Measurements from ENCODE around the gene GAS6.
"Not testable (repeated sequence)": the region's sequence is repeated elsewhere in the genome, so short reads cannot be mapped to it uniquely, and the experiment has no call there.

Gene GAS6

DNA sequence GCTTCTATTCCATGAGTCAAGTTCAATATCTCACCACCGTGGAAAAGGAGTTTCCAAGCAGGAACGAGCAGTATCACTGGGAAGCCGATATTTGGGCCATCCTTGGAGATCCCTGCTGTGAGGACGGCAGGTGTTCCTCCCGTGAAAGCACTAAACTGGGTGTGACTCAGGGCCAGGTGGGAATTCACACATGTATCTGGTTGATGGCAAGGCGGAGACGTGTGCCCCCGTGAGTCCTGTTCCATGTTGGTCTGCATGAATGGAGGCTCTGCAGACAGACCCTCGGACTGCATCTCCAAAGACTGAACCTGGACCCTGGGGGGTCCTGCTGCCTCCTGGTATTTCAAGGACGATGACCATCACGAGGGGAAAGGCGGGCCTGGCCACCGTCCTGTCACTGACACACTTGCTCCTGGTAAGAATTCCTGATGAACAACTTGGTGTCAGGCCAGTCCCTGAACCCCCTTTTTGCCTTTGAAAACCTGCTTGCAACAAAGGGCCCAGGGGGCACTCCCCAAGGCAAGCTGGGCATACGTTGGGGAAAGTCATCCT lies 22.8 kb upstream of the GAS6 start:
- no peak for DNase-seq

- no peak for DNase-seq
These were observed 20.9 kb upstream of the GAS6 start for GRCh38 chr13:113884821-113885220.

GRCh38 chr13:113883921-113884804 lies 20.3 kb upstream of the GAS6 start:
- no peak for DNase-seq

GRCh38 chr13:113883314-113883811 lies 19.5 kb upstream of the GAS6 start:
- DNase-seq, result no peak

- no peak for DNase-seq
These were observed 18.8 kb upstream of the GAS6 start for GRCh38 chr13:113882716-113883115.

GRCh38 chr13:113882267-113882630 lies 18.4 kb upstream of the GAS6 start:
- no peak for DNase-seq

- DNase-seq, result no peak
These were observed 17.9 kb upstream of the GAS6 start for GRCh38 chr13:113881614-113882266.

DNA sequence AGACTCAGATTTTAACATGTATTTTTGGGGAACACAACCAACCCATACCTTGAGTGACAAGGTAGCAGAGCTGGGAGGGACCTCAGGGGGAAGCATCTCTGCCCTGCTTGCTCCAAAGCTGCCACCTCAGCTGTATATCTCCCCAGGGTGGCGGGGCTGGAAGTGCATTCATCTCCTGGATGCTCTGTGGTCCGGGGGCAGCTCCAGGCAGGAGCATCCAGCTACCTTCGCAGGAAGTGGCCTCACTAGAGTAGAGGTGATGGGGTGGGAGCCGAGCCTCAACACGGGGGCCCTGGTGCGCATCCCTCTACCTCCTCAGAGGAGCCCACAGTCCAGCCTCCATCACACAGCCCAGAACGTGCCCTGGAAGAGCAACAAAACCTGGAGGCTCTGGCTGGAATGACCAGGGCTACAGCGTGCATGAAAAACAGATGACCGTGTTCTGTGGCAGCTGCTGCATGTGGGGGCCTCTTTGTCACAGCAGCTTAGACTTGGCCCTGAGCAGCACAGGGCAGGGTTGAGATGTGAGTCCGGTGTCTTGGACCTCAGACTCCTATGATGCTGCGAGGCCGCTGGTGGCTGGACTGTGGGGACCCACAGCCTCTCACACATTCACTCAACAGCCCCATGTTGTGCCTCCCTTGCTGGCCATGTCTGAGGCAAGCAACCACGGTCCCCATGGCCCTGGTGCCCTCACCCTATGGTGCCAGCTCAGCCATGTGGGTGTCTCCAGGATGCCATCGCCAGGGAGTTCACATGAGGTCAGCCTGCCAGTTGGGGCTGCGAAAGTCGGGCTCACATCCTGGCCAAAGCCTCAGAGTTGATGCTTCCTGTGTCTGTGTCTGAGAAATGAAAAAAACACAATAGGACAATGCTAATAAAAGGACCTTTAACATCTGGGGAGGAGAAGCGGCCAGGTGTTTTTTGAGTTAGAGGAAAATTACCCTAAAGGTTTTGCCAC lies 17.1 kb upstream of the GAS6 start:
- no peak for DNase-seq

DNA sequence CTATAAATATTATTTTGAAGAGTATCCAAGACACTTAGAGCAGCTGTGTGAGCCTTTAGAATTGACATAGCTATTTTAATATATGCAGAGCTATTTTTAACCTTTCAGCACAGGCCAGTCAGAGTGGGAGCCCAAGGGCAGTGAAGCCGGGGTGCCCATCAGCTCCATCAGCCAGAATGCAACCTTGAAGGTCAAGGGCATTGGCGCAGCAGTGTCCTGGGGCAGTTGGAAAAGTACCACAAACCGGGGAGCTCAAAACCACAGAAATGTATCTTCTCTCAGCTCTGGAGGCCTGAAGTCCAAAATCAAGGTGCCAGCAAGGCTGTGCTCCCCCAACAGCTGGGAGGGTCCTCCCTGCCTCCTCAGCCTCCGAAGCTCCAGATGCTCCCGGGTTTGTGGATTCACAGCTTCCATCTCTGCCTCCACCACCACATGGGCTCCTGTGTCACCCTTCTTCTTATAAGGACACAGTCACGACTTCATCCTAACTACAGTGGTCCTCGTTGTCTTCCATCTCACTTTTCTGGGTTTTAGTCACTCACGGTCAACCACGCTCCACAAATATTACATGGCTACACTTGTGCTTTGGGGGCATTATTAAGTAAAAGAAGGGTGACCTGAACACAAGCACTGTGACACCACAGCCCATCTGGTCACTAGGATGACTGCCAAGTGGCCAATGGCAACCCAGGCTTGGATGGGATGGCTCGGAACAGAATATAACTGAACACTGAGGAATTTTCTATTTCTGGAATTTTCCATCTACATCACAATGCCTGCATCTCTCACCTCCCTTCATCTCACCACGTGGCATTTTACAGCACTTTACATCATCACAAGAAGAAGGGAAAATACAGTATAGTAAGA lies 15.9 kb upstream of the GAS6 start:
- DNase-seq, result no peak

GRCh38 chr13:113879017-113879416 lies 15.1 kb upstream of the GAS6 start:
- DNase-seq, result no peak

DNA sequence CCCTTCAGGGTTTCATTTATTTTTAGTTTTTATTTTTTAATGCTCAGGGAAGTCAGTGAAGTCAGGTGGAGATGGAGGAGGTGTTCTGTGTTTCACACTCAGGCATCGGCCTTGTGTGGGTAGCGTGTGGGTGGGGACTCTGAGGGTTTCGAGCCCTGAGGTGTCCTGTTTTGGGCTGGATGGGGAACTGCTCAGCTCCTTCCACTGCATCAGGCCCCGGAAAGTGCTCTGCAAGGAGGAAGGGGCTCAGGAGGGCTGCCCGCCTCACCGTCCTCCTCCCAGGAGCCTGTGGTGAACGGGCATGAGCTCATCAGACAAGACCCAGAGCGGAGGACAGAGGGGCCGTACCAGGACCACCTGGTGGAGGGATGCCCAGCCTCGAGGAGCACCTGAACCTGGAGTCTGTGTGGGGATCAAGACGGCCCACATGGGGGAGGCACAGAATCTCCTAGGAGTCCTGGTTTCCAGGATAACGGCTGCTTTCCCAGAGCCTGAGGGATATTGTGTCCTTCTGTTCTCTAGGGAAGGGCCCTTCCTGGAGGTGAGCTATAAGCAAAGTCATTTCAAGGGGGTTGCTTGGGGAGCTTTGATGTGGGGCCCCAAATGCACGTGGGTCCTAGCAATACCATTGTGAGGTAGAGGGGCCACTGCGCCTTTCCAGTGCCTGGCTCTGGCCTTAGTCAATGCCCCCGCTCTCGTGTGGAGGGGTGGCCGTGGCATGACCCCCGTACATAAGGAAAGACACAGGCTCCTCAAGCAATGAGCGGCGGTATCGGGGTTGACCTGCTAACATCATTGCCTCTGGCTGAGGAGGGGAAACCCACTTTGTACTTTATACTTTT lies 13.5 kb upstream of the GAS6 start:
- no peak for DNase-seq

GRCh38 chr13:113876346-113877148 lies 12.7 kb upstream of the GAS6 start:
- DNase-seq, result no peak

DNA sequence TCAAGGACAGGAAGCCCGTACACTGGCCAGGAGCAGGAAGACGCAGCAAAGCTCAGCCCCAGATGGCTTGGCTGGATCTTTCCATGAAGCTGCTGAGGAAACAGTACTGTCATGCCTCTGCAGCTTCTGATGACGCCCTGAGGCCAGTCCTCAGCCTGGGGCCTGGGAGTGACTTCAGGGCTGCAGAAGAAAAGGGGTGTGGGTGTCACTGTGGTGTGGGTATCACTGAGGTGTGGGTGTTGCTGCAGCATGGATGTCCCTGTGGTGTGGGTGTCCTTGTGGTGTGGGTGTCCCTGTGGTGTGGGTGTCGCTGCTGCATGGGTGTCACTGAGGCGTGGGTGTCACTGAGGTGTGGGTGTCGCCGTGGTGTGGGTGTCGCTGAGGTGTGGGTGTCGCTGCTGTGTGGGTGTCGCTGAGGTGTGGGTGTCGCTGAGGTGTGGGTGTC lies 12.0 kb upstream of the GAS6 start:
- DNase-seq, result no peak

DNA sequence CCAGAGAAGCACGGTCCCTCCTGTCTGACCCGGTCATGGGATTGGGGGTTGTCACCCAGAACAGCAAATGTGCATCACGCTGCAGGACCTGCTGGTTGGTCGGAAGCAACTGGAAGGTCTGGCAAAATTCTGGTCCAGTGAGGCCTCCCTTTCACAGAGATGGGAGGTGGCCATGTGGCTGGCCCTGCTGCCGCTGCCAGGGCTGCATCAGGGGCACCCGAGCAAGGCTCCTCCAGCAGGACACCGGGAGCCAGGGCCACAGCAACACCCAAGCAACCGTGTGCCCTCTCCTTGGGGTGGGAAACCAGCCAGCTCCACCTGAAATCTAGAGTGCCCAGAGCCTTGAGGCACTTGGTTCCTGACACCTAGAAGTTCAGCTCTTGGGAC lies 11.5 kb upstream of the GAS6 start:
- no peak for DNase-seq

DNA sequence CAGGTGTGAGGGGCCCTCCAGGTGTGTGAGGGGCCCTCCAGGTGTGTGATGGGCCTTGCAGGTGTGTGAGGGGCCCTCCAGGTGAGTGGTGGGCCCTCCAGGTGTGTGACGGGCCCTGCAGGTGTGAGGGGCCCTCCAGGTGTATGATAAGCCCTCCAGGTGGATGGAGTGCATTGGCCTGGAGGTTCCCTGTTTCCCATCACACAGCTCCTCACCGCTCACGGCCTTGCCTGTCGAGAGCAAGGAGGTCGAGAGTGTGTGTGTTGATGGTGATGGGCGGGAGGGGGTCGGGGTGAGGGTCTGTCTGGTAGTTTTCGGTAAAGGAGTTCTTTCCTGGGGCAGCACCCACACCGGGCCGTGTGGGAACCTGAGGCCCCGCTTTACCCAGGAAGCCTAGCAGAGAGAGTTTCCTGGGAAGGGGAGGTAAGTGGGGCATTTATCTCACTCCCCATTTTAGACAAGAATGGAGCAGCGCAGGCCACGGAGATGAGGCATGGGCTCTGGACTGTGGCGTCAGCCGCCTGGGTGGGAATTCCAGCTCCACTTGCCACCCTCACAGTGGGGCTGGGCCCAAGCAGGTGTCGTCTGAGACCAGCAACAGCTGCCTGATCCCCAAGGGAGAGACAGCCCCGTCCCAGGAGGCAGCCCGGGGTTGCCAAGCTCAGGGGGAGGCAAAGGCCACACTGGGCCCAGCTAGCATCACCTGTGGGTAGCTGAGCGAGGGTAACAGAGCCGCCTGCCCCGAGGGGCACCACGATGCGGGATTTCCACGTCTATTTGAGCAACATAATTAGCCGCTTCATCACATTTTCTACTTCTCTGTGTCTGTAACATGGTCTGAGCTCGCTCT lies 10.9 kb upstream of the GAS6 start:
- no peak for DNase-seq

DNA sequence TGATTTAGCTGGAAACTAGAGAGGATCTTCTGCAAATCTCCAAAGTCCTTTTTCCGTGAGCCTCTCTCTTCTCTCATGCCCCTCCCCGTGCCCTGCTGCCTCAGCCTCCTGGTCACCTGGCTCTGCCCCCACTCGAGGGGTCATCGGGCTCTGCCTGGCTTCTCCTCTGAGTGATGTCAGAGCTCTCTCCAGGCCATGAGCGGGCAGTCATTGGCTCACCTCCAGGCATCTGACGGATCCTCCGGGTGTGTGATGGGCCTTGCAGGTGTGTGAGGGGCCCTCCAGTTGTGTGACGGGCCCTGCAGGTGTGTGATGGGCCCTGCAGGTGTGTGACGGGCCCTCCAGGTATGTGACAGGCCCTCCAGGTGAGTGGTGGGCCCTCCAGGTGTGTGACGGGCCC lies 10.3 kb upstream of the GAS6 start:
- no peak for DNase-seq

DNA sequence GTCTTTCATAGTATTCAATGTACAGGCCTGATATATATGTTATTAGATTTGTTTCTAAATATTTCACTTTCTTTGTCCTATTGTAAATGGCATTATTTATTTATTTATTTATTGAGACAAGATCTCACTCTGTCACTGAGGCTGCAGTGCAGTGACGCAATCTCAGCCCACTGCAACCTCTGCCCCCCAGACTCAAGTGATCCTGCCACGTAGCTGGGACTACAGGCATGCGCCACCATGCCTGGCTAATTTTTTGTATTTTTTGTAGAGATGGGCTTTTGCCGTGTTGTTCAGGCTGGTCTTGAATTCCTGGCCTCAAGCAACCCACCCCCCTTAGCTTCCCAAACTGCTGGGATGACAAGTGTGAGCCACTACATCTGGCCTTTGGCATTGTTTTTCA lies 5.4 kb upstream of the GAS6 start:
- no peak for DNase-seq

DNA sequence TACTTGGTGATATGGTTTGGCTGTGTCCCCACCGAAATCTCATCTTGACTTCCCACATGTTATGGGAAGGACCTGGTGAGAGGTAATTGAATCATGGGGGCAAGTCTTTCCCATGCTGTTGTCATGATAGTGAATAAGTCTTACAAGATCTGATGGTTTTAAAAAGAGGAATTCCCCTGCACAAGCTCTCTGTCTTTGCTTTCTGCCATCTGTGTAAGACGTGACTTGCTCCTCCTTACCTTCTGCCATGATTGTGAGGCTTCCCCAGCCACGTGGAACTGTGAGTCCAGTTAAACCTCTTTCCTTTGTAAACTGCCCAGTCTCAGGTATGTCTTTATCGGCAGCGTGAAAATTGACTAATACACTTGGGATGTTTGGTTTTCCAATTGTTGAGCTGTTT lies 4.0 kb upstream of the GAS6 start:
- DNase-seq, result not testable (repeated sequence)

- DNase-seq, result no peak
These were observed 1.6 kb upstream of the GAS6 start for GRCh38 chr13:113865427-113865826.
